ENCODE data around the gene TMPO.
"Not testable (repeated sequence)": the region's sequence is repeated elsewhere in the genome, so short reads cannot be mapped to it uniquely, and the experiment has no call there.

TMPO gene

GRCh38 chr12:98515287-98516110, at the start of gene TMPO:
Gene TMPO (plus strand): TSS chr12:98515590. CDS start chr12:98515868, 278 bp downstream.
- no peak for FAIRE-seq

DNA sequence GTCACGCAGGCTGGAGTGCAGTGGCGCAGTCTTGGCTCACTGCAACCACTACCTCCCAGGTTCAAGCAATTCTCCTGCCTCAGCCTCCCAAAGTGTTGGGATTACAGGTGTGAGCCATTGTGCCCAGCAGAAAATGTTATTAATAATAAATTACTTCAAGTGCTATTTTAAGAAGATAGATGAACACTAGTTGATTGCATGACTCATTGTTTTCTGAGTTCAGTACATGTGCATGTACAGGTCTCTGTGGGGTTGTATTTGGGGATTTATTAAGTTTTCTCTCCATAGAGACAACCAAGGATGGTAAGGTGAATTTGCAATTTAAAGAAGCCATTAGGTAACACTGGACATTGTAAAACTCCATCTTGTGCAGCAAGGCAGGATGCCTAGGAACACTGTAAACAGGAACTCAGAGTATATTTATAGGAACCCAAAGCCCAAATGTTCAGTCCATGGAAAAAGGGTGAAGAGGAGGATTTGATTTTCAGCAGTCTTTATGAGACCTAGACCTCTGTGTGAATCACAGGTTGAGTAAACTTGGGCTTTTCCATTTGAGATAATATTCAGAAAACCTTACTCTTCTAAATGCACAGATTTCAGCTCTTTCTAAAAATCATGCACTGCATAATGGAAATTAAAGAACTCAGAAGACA, 49.3 kb upstream of the TMPO start:
- no peak for FAIRE-seq

DNA sequence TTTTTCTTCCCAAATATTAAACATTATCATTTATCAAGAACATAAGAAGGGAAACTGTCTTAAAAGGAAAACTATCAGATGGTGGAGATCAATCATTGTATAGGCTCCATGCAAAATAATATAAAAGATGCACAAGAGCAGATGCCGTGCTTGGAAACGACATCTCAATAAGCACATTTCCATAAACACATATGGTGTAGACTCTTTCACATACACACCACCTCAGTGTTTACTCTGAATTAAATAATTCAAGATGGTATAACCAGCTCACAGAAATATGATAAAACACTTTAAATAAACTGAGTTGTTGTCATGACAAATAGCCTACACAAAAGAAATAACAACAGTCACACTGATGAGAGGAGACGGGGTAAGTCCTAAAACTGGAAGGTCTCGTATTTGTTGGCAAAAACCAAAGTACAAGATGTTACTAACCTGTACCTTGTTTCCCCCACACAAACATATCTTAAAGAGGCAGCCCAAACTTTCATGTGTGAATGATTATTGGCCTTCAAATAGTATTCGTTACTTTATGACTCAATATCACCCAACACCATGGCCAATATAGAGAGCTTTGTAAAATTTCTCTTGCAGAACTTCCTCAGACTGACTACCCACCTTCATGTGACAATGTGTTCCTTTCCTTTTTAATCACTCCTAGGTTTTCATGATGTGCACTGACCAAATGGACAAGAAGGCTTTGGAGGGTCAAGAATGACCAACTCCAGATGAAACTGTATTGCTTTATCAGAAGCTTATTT, 48.6 kb upstream of the TMPO start:
- FAIRE-seq, result no peak

DNA sequence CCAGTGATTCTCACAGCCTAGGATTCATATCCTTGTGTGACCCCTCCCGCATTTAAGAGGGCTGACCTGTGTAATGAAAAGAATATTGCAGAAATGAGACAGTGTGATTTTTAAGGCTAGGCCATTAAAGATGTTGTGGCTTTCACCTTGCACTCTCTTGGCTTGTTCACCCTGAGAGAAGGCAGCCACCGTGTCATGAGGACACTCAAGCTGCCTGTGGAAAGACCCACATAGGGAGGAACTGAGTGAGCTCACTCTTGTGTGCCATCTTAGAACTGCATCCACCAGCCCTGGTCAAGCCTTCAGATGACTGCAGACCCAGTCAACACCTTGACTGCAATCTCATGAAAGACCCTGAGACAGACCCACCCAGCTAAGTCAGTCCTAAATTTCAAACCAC, 46.3 kb upstream of the TMPO start:
- no peak for FAIRE-seq

DNA sequence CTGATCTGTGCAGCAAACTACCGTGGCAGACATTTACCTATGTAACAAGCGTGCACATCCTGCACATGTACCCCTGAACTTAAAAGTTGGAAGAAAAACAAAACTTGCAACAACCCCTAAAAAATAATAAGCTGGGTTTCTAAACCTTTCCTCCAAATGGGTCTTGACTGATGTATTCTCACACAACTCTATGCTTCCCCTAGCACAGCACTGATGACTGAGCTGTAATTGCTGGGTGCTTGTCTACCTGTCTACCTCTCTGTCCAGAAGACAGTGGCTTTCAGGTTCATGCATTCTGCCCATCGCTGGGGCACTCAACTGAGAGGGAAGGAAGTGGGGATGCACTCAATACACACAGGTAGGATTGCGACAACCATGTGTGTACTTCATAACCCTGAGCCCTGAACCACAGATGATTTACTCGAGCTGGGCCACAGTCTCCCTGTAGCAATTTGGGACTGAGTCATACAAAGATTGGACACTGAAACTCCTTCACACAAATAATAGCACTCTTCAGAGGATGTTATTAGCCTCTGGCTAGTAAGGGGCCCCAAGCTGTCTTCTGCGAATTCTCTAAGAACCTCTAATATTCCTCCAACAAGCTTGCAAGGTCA, 44.8 kb upstream of the TMPO start:
- no peak for FAIRE-seq

DNA sequence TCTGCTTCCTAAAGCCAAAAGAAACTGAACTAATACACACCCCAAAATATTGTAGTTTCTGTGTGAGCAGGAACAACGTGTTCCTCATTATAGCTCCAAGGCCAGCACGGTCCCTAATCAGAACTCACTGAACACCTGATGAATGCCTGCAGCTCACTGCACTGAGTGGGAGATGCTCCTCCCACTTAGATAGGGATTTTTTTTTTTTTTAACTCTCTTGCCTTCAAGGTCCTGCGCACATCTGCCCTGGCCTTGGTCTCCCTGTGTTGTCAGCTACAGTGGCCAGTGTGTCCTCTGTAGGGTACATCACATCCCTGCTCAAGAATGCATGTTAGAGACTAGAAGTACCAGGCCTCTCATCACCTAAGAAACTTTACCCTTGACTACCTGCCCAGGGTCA, 44.3 kb upstream of the TMPO start:
- no peak for FAIRE-seq

- no peak for FAIRE-seq
These were observed 39.9 kb upstream of the TMPO start for GRCh38 chr12:98475565-98475908.

DNA sequence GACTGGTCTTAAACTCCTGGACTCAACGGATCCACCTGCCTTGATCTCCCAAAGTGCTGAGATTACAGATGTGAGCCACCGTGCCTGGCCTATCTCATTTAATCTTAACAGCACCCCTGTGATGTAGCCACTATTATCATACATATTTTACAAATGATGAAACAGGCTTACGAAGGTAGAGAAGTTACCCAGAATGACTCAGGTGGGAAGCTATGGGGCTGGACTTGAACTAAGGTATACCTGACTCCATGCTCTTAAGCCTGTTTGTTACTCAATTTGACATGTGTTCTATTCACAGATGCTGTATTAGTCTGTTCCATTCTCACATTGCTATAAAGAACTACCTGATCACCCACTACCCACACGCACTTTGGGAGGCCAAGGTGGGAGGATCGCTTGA, 36.8 kb upstream of the TMPO start:
- no peak for FAIRE-seq

DNA sequence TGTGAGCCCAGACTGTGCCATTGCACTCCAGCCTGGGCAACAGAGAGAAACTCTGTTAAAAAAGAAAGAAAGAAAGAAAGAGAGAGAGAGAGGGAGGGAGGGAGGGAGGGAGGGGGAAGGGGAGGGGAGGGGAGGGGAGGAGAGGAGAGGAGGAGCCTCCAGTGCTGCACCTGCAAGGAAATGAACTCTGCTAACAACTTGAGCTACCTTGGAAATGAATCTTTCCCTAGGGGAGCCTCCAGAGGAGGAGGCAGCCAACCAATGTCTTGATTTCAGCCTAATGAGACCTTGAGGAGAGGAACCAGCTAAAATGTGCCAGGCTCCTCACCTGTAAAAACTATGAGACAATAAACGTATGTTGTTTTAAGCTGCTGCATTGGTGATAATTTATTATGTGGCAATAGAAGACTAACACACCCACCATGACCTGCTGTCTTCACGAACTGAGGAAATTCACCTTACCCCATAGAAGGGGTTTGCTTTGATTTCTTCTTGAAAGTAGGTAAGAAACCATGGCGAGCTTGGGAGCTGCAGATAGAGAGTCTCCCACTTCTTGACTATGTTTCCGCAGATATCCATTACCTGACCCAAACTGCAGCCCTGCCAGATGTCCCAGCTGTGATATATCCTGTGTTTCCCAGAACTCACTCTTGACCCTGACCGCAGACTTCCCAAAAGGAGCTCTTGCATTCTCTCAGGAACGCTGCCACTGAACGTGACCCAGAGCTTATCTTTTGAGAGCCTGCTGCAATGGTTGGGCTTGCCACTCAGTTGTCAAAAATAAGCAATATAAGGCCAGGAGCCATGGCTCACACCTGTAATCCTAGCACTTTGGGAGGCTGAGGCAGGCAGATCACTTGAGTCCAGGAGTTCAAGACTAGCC, 31.5 kb upstream of the TMPO start:
- no peak for FAIRE-seq

DNA sequence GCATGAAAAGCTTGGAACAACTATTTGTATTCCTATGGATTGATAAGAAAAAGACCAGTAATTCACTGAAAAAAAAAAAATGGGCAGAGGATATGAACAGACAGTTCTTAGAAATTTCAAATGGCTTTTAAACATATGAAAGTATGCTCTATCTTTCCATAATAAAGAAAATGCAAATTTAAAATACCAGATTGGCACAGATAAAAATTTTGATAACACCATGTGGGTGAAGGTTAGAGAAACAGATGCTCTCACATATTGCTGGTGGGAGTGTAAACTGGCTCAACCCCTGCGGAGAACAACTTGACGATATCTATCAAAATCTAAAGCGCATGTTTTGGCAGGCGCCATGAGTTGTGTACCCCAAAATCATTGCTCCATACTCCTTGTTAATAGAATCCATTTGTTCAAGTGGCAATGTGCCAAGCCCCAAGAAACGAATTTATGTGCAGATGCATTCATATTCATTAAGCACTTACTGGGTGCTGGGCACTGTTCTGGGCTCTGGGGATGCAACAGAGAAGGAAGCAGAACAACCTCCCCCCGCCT, 29.5 kb upstream of the TMPO start:
- no peak for FAIRE-seq

- not testable (repeated sequence) for FAIRE-seq
These were observed 27.0 kb upstream of the TMPO start for GRCh38 chr12:98488416-98488815.

DNA sequence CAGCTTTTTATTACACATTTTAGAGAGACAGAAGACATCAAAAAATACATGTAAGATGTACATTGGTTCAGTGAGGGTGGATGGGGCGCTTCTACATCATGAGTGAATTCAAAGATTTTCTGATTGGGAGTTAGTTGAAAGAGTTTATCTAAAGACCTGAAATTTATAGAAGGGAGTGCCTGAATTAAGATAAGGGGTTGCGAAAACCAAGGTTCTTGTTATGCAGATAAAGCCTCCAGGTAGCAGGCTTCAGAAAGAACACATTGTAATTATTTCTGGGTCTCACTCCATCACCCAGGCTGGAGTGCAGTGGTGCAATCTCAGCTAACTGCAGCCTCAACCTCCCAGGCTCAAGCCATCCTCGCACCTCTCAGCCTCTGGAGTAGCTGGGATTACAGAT, 26.2 kb upstream of the TMPO start:
- FAIRE-seq, result no peak

GRCh38 chr12:98490501-98491453, 24.6 kb upstream of the TMPO start:
- peak; percentile 62 for FAIRE-seq

DNA sequence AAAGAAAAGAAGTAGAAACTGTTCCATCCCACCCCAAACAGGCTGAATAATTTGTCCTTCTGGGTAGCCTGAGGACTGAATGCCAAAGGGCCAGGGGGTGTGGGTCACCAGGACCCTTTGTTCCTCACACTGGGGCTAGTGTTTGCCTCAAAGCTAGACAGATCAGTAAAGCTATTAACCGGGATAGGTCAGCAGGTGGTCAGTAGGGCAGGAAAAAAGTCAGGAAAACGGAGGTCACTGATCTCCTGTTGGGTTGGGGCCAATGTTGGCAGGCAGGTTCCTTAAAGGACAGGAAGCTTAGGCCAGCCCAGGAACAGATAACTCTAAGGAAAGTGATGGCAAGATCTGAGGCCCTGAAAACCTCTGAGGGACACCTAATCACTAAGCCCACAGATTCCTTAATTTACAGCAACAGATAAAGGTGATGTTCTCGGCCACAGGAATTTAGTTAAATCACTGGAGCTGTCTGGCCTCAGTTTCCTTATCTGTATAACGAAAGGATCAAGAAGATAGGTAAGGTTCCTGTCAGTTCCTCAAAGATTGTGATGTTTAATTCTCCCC, 22.7 kb upstream of the TMPO start:
- FAIRE-seq, result no peak

DNA sequence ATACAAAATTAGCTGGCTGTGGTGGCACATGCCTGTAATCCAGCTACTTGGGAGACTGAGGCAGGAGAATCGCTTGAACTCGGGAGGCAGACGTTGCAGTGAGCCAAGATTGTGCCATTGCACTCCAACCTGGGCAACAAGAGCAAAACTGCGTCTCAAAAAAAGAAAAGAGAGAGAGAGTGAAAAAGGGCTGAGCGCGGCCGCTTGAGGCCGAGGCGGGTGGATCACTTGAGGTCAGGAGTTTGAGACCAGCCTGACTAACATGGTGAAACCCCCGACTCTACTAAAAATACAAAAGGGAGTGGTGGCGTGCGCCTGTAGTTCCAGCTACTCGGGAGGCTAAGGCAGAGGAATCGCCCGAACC, 14.1 kb upstream of the TMPO start:
- not testable (repeated sequence) for FAIRE-seq

GRCh38 chr12:98503342-98503591, 12.1 kb upstream of the TMPO start:
- peak; percentile 30 for FAIRE-seq

- peak; percentile 24 for FAIRE-seq
These were observed 11.6 kb upstream of the TMPO start for GRCh38 chr12:98503592-98504367.

DNA sequence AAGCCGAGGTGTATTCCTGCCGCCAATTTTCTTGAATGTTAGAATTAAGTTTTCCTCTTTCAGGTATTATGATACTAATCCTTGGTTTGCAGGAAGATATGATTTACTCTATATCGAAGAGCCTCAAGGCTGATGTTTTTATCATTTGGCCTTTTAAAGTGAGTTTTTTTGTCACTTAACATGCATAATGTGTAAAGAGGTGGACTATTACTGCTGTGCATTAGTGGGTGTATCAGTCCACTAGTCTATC, 11.1 kb upstream of the TMPO start:
- no peak for FAIRE-seq

DNA sequence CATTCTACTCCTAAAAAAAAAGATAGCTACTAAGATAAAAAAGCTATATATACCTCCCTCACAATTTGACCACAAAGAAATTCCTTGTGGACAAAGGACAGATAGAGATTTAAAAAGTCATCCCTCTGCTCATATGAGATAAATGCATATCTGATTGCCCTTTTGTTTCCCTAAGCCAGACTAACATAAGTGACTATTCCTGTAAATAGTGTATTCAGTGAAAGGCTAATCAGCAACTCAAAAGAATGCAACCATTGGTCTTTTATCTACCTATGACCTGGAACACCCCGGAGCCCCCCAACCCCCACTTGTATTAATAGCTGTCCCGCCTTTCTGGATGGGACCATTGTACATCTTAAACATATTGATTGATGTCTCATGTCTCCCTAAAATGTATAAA, 6.3 kb upstream of the TMPO start:
- FAIRE-seq, result no peak

GRCh38 chr12:98511806-98512205, 3.6 kb upstream of the TMPO start:
- FAIRE-seq, result not testable (repeated sequence)
